A204.1 (cell line): ENCODE results near the gene RNASE13.
"Not testable (repeated sequence)": the region's sequence is repeated elsewhere in the genome, so short reads cannot be mapped to it uniquely, and the experiment has no call there.

Experiments used
- FAIRE-seq: peaks from 2 replicates; lab custom pipeline; 2012; peaks lifted over from hg19 to GRCh38; lab: Jason Lieb, UNC

RNASE13 gene

DNA sequence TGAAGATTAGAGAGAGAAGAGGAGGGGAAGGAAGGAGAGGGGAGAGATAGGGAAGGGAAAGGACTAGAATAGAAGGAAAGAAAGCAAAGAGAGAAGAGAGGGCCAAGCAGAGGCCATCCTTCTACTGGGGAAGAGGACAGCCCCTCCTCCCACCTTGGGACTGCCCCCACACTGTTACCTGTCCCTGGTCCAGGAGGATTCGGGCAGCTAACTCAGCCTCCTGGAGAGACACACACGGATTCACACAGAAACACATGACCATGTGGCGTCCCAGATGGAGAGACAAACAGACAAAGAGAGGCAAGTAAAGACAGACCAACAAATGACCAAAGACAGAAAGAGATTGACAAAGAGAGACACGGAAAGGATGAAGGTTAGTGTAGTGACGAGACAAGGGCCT lies 11.9 kb downstream of the RNASE13 start:
- FAIRE-seq, result no peak

DNA sequence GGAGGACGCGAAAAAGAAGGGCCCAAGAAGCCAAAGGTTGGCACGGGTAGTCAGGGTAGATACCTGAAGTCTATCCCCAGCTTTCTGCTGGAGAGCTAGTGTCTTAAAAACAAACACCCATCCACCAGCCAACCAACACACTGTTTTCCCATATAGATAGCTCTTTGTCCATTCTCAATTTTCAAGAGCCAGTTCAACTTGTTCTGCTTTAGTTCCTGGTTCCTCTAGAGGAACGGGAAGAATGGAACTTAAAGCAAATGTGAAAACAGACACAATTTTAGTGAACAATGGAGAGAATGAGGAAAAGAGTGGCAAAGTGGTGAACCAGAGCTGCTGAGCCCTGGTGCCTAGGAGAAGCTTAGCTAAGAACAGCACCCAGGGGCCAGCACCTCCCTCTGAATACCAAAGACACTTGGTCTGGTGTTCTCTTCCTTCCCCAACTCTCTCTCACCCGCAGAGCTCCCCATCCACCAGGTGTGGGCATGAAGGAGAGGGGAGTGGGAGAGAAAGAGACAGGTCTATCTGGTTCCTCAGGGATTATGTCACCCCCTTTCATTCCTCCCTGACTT lies 13.5 kb downstream of the RNASE13 start:
- FAIRE-seq, result no peak

DNA sequence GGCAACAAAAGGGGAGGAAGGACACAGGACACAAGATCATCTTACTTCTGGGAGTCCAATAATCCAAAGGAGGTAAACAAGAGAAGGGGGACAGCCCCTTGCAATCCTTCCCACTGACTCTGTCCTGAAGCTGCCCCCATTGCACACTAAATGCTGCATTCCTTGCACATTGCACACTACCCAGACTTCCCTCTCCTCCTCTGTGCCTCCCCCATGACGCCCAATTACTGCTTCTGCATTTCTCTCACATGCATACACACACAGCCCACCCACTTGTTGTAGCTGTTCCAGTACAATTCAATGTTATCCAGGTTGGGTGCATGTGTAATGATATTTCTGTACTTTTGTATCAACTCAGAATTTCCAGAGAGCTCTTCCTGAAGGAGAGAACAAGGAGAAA lies 15.2 kb downstream of the RNASE13 start:
- FAIRE-seq, result no peak

DNA sequence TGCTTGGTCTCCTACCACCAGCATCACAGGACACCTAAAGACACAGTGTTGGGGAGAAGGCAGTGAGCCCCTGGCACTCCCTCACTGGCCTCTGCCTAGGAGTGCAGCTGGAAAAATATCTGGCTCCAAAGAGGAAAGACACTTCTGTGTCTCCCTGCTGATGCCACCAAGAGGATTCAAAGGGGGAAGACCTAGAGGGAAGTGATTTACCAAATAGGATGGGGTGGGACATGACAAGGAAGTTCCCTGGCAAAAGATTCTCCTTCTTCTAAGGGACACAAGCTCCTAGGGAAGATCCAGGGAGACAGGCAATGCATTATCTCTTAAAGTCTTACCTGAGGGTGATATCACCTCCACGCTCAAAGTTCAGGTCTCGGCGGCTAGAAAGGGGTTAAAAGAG lies 15.8 kb downstream of the RNASE13 start:
- no peak for FAIRE-seq

DNA sequence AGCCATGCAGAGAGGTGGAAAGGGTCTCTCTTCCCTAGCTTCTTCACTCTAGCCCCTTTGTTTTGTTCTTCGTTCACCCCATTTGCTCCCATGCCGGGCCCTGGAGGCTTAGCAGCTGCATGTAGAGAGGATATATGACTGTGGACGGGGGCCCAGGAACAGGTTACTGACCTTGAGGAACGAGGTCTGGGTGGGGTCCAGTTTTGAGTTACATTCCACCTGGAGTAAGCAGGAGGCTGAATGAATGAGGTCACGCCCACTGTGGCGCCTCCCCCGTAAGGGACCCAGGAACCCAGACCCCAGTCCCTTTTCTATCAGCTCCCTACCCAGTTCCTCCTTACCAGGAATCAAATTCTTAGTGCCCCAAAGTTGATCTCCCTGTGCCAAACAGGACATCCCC lies 16.3 kb downstream of the RNASE13 start:
- FAIRE-seq, result no peak

DNA sequence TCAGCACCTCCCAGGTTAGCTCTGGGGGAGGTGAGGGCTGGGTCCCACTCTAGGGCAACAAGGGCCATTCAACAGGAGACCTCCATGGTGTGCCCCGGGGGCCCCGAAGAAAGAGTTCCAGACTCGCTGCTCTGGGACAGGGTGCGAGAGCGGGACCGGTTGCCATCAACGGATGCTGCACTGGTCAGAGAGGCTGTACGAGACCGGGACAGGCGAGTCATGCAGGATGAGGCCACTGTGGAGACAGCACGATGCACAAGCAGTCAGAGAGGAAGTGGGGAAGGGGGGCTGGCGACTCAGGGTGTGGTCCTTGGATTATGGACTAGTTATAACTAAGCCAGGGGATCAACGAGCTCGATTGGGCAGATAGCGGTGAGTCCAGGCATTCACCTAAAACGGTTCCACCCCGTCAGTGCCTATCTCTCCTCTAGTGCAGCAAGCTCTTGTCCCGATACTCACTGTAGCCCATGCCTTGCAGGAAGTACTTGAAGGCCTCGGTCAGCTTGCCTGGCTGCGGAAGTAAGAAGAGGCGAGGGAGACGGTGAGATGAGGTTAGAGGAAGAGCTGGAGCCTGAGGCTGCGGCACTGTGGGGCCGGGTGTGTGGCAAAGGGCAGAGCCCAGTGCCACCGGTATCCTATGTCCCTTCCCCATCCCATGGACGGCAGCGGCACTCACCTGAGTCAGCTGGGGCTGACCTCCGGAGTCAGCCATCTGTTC lies 16.9 kb downstream of the RNASE13 start:
- no peak for FAIRE-seq

DNA sequence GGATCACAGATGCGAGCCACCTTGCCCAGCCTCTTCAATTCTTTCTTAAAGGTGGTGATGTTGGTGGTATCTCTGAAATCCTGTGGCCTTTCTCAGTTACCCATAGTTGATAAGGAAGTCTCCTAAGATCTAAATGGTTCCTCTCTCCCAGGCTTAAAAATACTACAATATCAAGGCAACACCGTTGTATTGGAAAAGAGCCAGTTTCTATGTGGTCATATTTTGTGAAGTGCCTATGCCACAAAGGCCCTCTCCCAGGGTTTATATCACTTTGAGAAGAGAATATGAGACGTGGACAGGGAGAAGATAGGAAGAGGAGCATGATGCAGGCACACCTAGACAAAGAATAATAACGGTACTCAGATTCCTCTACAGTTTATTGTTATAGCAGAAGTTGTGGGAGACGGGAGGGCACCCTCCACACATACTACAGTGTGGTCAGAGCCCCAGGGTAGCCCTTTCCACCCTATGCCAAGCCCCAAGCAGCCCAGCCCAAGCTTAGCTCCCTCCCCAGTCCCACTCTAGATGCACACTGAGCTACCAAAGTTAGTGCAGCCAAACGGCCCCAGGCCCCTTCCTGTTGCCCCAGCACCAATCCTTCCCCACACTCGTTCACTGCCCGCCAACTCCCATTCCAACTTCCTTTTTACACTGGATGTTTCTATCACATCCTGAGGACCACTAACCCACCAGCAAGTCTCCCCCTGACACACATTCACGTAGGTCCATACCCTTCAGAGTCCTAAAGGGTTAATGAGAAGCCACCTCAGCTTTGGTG lies 18.0 kb downstream of the RNASE13 start:
- FAIRE-seq, result no peak

DNA sequence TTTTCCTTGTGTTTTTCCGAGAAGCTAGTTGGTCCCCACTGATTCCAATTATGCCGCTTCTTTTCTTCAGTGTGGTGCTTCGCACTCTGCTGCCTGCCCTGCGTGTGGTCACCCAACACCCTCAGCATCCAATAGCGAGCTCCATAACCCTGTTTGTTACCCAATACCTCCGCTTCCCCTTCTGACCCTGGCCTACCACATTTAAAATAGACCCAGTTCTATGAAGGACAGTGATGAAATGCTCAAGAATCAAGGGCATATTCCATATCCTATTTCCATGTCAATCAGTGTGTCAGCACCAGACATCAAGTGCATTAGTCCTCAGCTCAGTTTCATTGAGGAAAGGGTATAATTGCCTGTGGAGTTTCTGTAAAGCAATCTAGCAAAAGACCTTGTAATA lies 19.3 kb downstream of the RNASE13 start:
- no peak for FAIRE-seq

DNA sequence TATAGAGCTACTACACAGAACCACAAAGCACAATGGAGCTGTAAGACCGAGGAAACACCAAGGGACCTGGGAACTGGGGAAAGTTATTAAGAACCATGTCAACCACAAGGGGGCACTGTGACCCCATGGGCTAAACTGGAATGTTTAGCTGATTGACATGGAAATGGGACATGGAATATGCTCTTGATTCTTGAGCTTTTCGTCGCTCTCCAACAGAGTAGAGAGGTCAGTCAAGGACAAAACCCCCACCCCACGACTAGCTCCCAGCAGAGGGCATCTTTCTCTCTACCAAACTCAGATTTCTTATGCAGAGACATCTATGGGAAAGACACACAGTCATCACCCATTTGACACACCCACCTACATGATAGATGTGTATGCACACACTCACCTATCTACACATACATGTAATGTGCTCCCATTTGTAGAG lies 19.8 kb downstream of the RNASE13 start:
- peak; percentile 85 for FAIRE-seq

DNA sequence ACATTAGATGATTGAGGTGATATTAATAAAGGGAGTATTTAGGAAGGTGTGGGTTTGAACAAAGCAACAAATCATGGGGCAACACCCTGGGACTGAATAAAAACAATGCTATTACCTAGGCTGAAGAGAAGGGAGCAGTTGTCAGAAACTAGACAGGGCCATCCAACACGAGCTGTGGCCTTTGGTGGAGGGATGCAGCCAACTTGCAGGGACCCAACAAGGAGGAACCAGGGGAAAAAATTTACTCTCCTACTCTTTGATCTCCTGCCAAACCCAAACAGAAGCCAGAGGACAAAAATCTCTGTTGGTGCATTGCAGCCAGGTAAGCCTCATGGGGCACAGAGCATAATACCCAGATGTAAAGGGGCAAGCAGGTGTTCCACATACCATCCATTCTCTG lies 23.5 kb downstream of the RNASE13 start:
- FAIRE-seq, result no peak

DNA sequence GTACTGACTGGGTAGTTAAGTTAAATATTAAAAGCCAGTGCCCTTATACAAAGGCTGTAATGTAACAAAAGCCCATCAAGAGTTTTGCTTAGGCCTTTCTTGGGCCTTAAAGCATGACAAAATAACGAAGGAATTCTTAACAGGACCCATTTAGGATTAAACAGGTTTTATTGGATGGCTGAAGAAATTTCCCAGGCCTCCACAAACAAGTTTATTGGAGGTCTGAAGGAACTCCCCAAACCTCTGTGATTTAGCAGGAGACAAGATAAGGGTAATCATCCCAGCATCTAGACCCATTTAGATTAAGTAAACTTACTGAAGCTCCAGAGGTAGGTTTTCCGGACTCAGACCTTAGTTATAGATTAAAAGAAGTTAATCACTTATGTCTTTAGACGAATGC lies 24.9 kb downstream of the RNASE13 start:
- not testable (repeated sequence) for FAIRE-seq

DNA sequence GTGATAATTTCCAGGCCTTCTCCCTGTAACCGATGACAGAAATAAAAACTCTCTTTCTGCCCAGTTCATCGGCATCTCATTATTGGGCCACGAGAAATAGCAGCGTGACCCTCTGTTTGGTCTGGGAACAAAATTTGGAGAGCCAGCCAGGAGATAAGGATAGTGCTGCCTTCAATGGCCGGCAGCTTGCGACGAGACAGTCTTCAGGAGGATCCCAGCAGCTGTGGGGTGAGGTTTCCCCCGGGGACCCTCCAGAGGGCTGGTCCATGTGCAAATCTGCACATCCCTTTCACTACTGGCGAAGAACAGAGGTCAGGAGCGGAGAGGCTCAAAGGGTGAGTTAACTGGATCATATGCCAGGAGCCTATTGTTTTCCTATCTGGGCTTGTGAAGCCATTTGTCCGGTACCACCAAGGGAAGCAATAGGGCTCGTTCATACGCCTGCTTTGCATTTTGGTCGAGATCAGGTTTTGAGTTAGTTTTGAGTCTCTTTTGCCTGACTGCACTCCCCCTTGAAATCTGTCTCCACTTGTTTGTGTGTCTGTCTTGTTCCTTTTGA lies 30.7 kb downstream of the RNASE13 start:
- FAIRE-seq, result no peak

DNA sequence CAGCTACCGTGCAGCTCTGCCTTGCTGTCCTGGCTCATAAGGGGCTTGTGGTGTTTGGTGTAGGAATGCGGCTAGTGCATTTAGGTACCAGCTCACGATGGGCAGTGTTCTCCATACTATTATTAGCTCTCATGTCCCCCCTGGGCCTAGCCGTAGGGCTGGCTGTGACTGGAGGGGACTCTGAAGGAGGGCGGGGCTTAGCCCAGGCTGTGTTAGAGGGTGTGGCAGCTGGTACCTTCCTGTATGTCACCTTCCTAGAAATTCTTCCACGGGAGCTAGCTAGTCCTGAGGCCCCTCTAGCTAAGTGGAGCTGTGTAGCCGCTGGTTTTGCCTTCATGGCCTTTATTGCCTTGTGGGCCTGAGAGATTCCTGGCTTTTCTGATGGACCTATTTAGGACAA lies 33.4 kb downstream of the RNASE13 start:
- no peak for FAIRE-seq

DNA sequence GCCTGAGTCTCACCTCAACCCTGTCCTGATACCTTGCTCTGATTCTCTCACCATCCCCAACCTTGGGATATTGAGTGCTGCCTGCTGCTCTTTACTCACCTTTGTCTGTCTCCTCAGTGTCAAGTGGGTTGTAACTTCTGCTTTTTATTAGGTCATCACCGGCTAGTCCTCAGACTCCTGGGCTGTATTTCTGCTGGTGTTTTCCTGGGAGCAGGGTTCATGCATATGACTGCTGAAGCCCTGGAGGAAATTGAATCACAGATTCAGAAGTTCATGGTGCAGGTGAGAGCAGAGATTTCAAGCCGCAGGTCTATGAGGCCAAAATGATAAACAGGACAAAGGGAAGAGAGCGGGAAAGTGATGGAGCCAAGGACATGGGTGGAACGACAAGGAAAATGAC lies 35.0 kb downstream of the RNASE13 start:
- FAIRE-seq, result no peak

DNA sequence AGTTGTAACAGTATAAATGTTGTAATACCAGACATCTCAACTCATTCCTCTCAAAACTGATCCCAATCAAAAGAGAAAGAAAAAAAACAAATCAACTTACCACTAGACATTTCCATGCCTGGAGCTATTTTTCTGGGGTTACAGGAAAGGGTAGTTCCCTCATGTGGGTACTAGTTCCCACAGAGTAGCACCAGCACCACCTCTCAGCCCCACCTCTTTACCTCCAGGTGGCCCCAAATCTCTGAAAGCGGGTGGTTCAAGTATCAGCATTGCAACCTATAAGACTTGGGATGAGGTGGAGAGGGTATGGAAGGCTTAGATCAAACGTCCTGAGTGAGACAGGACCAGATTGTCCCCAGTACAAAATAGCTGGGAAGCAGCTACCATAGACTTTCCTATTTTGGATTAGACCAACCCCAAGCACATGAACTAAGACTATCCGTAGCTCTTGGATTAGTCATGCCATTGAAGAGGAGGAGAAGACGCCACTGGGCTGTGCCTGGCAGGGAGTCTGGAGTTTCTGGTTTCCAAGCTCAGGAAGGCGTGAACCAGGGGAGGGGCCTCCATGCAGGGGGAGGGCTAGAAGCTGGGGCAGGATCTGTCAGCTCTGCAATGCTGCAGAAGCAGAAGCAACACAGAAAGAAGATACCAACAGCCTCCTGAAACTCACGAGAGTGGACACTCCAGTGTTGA lies 35.8 kb downstream of the RNASE13 start, which contains the start of gene SLC39A2:
Gene SLC39A2 (plus strand): TSS at position 620 of the 693 bp plus-strand sequence. CDS start 154 bp downstream, outside the sequence.
- no peak for FAIRE-seq

DNA sequence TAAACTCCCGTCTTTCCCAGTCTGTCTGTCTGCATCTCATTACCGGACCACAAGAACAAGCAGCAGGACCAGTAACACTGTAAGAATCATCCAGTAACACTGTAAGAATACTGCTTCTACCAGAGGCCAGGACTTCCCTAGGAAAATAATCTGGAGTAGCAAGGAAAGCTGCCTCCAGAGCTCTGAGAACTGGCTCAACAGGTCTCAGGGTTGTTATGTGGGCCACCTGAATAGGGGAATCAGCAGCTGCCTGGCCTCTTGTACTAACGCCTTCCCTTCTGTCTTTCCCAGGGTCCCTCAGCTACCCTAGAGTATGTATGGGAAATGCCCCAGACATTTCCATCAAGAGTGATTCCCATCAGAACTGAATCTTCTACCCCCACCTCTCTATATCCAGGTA lies 36.5 kb downstream of the RNASE13 start:
- FAIRE-seq, result no peak

DNA sequence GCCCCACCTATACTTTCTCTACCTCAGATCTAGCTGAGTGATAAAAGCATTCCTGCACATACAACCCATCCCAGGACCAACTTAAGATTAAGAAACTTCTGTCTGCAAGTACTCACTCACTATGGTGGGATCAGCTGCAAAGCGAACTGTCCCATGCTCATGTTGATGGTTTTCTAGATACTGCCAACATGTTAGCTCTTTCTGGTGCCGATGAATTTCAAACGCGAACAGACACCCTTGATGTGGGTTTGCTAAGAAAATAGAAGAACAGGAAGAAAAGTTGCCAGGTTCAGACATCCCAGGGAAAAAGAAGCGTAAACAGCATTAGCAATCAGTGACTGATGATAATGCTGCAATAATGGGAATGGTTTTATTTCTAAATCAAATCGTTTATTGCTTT lies 37.0 kb downstream of the RNASE13 start:
- FAIRE-seq, result no peak

DNA sequence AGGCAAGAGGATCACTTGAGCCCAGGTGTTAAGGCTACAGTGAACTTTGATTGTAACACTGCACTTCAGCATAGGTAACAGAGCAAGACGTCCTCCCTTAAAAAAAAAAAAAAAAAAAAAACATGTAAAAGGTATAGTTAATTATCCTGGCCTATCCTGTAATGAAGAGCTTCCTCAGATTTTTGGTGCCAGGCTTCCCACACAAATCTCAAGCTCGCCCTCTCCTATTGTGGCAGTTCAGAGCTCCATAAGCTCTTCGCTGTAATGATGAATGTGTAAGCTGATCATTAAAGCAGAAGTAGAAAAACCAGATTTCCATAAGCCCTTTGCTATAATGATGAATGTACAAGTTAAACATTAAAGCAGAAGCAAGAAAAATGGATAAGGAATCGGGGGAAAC lies 37.5 kb downstream of the RNASE13 start:
- no peak for FAIRE-seq

DNA sequence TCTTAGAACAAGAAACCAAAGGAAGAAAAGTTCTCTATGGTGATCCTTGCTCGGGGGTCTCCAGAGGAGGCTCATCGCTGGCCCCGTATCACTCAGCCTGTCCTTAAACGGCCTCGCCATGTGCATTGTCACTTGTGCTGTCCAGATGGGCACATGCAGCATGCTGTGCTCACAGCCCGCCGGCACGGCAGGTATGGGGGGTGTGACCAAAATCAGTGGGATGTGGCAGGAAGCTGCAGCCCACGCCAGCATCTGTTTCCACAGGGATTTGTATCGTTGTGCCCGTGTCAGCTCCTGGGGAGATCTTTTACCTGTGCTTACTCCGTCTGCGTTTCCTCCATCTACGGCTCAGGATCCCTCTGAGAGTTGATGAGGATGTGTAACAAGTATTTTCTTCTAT lies 38.1 kb downstream of the RNASE13 start:
- no peak for FAIRE-seq

DNA sequence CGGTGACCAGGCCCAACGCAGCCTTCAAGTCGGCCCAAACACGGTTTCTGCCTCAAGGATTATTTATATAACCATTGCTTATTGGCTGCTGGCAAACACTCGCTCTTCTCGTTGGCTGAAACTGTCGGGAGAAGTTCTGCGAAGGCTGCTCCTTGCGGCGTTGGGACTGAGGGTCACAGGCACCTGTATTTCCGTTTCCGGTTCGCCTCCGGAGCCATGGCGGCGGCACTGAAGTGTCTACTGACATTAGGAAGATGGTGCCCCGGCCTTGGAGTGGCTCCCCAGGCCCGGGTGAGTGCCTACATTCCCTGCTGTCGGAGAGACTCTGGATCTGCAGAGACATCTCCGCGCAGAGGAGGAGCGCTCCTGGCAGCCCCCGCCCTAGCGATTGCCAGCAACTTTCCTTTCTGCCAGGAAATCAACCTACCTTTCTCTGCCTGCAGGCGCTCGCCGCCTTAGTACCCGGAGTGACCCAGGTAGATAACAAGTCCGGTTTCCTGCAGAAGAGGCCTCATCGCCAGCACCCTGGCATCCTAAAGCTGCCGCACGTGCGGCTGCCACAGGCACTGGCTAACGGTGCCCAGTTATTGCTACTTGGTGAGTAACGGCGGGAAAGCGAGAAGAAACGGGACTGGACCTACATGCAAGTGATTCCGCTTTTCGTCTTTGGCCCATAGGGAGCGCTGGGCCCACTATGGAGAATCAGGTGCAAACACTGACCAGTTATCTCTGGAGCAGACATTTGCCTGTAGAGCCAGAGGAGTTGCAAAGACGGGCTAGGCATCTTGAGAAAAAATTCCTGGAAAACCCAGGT lies 44.6 kb downstream of the RNASE13 start, which contains the start of gene METTL17:
Gene METTL17 (plus strand): TSS at position 194 of the 814 bp plus-strand sequence. CDS start 23 bp downstream, at position 217.
- FAIRE-seq, result peak; percentile 56

DNA sequence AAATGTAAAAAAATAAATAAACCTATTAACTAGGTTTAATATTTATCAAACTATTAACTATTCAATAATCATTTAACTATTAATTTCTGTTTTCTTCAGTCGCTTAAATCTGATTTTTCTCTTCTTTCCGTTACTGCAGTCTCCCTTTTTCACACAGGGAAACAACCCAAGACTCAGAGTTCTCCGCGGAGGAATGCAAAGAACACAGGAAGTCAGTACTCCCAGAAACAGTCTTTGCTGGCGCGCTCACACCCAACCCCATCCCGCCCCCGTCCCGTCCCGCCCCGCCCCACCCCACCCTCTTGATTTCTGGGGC lies 45.2 kb downstream of the RNASE13 start:
- FAIRE-seq, result no peak
